Thymus (tissue), 11 donors: ENCODE data around the gene ZNF577. TPM values are rescaled to one million over a fixed set of nuclear protein-coding genes. Genes with fewer than 3 reads are reported as not detected.
"Not testable (repeated sequence)": the region's sequence is repeated elsewhere in the genome, so short reads cannot be mapped to it uniquely, and the experiment has no call there.

Source experiments
- DNase-seq, 9 donors: peaks; one replicate each; pipeline ENCODE4 v3.0.0-alpha.2; 2013; ENCODE audit warnings: low spot score in 9 of 9, low read depth in 6 of 9, missing footprints in 1 of 9
- H3K27ac ChIP-seq, 2 donors: one replicate each; pipeline ENCODE4 v1.5.1; 2013; ENCODE audit warnings: control low read depth in 1 of 2, low read depth in 1 of 2, low read length in 1 of 2, mild to moderate bottlenecking in 1 of 2, moderate library complexity in 1 of 2
- H3K27me3 ChIP-seq, 2 donors: one replicate each; pipeline ENCODE4 v1.5.1; 2013; ENCODE audit warnings: low read length in 1 of 2; ENCODE audit not compliant: control insufficient read depth in 2 of 2, insufficient read depth in 1 of 2
- H3K36me3 ChIP-seq, 2 donors: one replicate each; pipeline ENCODE4 v1.5.1; 2013; ENCODE audit warnings: low read length in 1 of 2, mild to moderate bottlenecking in 1 of 2, moderate library complexity in 1 of 2; ENCODE audit not compliant: control insufficient read depth in 2 of 2, insufficient read depth in 2 of 2
- H3K4me1 ChIP-seq, 2 donors: one replicate each; pipeline ENCODE4 v1.5.1; 2013; ENCODE audit warnings: low read length in 2 of 2; ENCODE audit not compliant: control insufficient read depth in 2 of 2, insufficient read depth in 2 of 2
- H3K4me3 ChIP-seq, 2 donors: one replicate each; pipeline ENCODE4 v1.5.1; 2013; ENCODE audit warnings: low read length in 2 of 2, control low read depth in 1 of 2, mild to moderate bottlenecking in 1 of 2
- H3K9me3 ChIP-seq, 2 donors: one replicate each; pipeline ENCODE4 v1.5.1; 2013; ENCODE audit warnings: low read length in 1 of 2, mild to moderate bottlenecking in 1 of 2; ENCODE audit not compliant: control insufficient read depth in 2 of 2, insufficient read depth in 1 of 2
- WGBS: extraction: QIAGEN DNeasy Blood & Tissue Kit; methylation state at CpG from one replicate; pipeline ENCODE4 v1.1.7; 2013; 5-methylcytosine and 5-hydroxymethylcytosine counted together
- polyA plus RNA-seq: library from polyadenylated mRNA; stranded (reverse); fragments of 200-250 nt; gene quantifications from one replicate; pipeline ENCODE4 v1.2.3, GENCODE V29; 2013
- total RNA-seq: library from RNA; stranded (reverse); fragments of 120-200 nt; gene quantifications from one replicate; pipeline ENCODE4 v1.2.4, GENCODE V29; 2013
- donor health status: healthy.

ZNF577 gene
- total and polyA plus RNA-seq, 2 donors: 11.4 to 30.2 TPM

DNA sequence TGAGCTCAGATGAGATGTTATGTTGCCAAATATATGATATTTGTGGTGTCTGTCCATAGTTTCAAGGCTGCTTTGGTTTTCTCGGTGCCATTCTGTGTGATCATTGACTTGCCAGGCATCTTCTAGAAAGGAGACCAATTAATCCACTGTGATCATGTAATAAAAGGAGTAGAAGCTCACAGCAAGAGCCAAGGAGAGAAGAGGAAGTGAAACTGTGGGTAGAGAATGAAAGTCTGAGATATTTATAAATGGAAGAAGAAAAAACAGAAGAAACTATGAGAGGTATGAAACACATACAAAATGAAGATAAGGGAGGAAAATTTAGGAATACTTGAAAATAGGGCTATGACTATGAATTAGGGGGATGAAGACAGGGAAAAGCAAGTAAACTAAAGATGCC is 28.4 kb upstream of the ZNF577 start:
- no peaks in the 10 kb centered on the region for H3K36me3 ChIP-seq
- peaks cover 4 to 10% of the 10 kb centered on the region in 2 donors for H3K9me3 ChIP-seq
- WGBS: 97% methylated on average over 1 of the region's 1 CpG
- no peak overlapping the region for H3K27ac ChIP-seq
- H3K4me3 ChIP-seq: no peak overlapping the region
- no peaks in the 10 kb centered on the region for H3K4me1 ChIP-seq
- no peak for DNase-seq
- no peaks in the 10 kb centered on the region for H3K27me3 ChIP-seq

DNA sequence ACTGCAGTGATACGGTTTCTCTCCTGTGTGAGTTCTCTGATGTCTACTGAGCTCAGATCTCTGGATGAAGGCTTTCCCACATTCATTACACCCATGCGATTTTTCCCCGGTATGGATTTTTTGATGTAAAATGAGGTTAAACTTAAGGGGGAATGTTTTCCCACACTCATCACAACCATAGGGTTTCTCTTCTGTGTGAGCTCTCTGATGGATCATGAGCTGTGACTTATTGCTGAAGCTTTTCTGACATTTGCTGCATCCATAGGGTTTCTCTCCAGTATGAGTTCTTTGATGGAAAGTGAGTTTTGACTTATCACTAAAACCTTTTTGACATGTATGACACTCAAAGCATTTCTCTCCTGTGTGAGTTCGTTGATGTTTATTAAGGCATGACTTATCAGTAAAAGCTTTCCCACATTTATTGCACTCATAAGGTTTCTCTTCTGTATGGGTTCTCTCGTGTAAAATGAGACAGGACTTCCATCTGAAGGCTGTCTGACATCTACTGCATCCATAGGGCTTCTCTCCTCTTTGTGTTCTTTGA is 27.6 kb upstream of the ZNF577 start:
- Histone ChIP-seq H3K4me3 (no peak overlapping the region), H3K27ac (no peak overlapping the region), H3K4me1 (no peaks in the 10 kb centered on the region), H3K27me3 (no peaks in the 10 kb centered on the region), H3K9me3 (peaks cover 2 to 10% of the 10 kb centered on the region in 2 donors), H3K36me3 (no peaks in the 10 kb centered on the region)
- 82% methylated on average over 5 of the region's 5 CpGs for WGBS
- no peak for DNase-seq

DNA sequence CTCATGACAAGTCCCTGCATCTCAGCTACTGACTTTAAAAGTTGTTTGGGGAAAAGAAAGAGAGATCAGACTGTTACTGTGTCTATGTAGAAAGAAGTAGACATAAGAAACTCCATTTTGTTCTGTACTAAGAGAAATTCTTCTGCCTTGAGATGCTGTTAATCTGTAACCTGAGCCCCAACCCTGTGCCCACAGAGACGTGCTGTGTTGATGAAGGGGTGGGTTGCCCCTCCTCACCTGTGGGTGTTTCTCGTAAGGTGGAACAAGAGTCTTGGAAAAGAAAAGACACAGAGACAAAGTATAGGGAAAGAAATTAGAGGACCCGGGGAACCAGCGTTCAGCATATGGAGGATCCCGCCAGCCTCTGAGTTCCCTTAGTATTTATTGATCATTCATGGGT is 20.2 kb upstream of the ZNF577 start:
- H3K4me3 ChIP-seq, H3K27ac ChIP-seq, H3K27me3 ChIP-seq, H3K36me3 ChIP-seq, DNase-seq, H3K4me1 ChIP-seq: not testable (repeated sequence)
- peaks cover 11 to 18% of the 10 kb centered on the region in 2 donors for H3K9me3 ChIP-seq
- WGBS: 38% methylated on average over 5 of the region's 5 CpGs

DNA sequence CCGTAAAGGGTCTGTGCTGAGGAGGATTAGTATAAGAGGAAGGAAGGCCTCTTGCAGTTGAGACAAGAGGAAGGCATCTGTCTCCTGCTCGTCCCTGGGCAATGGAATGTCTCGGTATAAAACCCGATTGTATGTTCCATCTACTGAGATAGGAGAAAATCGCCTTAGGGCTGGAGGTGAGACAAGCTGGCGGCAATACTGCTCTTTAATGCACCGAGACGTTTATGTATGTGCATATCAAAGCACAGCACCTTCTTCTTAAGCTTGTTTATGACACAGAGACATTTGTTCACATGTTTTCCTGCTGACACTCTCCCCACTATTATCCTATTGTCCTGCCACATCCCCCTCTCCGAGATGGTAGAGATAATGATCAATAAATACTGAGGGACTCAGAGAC is 18.4 kb upstream of the ZNF577 start:
- 65% methylated on average over 9 of the region's 9 CpGs for WGBS
- H3K27ac ChIP-seq, H3K4me1 ChIP-seq, DNase-seq, H3K4me3 ChIP-seq, H3K27me3 ChIP-seq: not testable (repeated sequence)
- Histone ChIP-seq H3K9me3 (peaks cover 14 to 32% of the 10 kb centered on the region in 2 donors), H3K36me3 (peaks cover under 1 to 12% of the 10 kb centered on the region in 2 donors)

DNA sequence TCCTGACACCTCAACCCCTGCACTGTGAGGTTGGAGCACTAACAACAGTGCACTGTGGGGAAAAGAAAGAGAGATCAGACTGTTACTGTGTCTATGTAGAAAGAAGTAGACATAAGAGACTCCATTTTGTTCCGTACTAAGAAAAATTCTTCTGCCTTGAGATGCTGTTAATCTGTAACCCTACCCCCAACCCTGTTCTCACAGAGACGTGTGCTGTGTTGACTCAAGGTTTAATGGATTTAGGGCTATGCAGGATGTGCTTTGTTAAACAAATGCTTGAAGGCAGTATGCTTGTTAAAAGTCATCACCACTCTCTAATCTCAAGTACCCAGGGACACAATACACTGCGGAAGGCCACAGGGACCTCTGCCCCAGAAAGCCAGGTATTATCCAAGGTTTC is 17.9 kb upstream of the ZNF577 start:
- 95% methylated on average over 3 of the region's 3 CpGs for WGBS
- peaks cover 4 to 13% of the 10 kb centered on the region in 2 donors for H3K36me3 ChIP-seq
- H3K4me1 ChIP-seq, DNase-seq, H3K4me3 ChIP-seq, H3K27me3 ChIP-seq, H3K27ac ChIP-seq: not testable (repeated sequence)
- peaks cover 15 to 36% of the 10 kb centered on the region in 2 donors for H3K9me3 ChIP-seq

DNA sequence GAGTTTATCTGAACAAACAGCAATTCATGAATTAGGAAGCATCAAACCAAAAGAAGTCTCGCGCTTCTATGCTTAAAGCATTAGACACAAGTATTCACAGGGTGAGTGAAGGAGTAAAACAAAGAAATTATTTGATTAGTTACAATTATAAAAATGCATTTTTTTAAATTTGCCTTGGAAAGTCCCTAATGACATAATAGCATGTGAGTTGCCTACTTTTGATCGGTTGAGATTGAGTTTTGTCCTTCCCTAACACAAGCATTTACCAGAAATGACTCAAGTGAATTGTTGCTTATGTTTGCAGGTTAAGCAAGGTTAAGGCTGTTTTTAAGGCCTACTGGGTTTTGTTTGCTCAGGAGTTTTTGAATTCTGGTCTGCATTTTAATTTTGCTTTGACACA is 17.5 kb upstream of the ZNF577 start:
- peak overlapping the region; percentile 76 to 92 for H3K4me3 ChIP-seq
- DNase-seq: no peak
- H3K36me3 ChIP-seq: peaks cover 8 to 18% of the 10 kb centered on the region in 2 donors
- H3K27ac ChIP-seq: no peak overlapping the region
- 72% methylated on average over 3 of the region's 3 CpGs for WGBS
- H3K27me3 ChIP-seq: peaks cover 0 to 3% of the 10 kb centered on the region in 2 donors
- H3K4me1 ChIP-seq: peaks cover 0 to 6% of the 10 kb centered on the region in 2 donors
- H3K9me3 ChIP-seq: peaks cover 19 to 39% of the 10 kb centered on the region in 2 donors

DNA sequence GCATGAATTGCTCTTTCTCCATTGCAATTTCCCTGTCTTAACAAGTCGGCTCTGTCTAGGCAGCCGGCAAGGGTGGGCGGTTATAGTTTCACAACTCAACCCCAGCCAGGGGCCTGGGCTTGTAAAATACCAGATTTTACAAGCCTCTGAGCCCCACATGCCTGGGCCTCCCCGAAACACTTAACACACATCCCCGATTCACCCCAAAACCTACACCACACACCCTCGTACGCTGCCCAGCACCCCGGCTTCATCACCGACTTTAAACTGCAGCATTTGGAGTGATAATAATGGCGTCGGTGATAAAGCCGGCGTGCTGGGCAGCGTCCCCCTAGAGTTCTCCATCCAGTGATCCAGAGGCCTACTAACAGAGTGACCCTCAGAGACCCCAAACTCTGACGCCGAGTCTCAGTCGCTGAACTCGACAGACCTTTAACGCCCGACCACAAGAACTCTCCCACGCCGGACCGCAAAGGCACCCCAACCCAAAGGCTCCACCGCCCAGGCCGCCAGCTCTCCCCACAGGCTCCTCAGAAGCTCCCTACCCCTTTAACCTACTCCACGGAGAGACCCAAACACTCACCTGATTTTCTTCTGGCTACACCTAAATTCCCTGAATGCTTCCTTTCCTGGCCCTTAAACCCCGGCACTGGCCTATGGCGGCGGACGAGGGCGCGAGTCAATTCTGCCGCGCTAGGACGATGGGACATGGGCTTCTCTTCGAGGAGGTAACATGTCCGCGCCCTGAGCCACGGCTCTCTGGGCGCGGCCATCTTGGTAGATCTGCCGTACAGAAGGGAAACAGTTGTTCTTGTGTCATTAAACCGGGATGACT is 16.8 kb upstream of the ZNF577 start, which contains the start of gene ZNF649:
TSS of gene ZNF649 (minus strand) at position 687 of the 835 bp plus-strand sequence. CDS start 4,910 bp downstream, outside the sequence.
- peak; percentile 53 to 91 (median 61) for DNase-seq
- under 1% methylated on average over 43 of the region's 43 CpGs for WGBS
- peaks cover 0 to 3% of the 10 kb centered on the region in 2 donors for H3K27me3 ChIP-seq
- peak within 1 kb of the TSS; percentile 76 to 92 for H3K4me3 ChIP-seq
- H3K4me1 ChIP-seq: peaks cover 0 to 6% of the 10 kb centered on the region in 2 donors
- H3K36me3 ChIP-seq: peaks cover 14 to 22% of the 10 kb centered on the region in 2 donors
- H3K27ac ChIP-seq: peak within 1 kb of the TSS; percentile 61 to 87
- peaks cover 20 to 40% of the 10 kb centered on the region in 2 donors for H3K9me3 ChIP-seq

DNA sequence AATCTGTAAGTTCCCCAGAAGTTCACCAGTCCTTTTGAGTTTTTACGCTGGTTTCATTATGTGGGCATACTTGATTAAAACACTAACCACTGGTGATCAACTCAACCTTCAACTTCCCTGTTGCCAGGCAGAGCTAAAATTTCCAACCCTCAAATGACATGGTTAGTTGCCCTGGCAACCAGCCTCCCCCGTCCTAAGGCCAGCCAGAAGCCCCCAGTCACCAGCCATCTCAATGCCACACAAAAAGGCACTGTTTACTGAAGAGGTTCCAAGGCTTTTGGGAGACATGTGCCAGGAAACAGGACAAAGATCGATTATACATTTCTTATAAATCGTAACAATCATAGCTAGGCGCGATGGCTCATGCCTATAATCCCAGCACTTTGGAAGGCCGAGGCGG is 15.4 kb upstream of the ZNF577 start:
- no peak overlapping the region for H3K4me3 ChIP-seq
- no peak for DNase-seq
- H3K4me1 ChIP-seq: peaks cover 0 to 6% of the 10 kb centered on the region in 2 donors
- WGBS: 93% methylated on average over 8 of the region's 8 CpGs
- peaks cover 24 to 47% of the 10 kb centered on the region in 2 donors for H3K9me3 ChIP-seq
- H3K36me3 ChIP-seq: peaks cover 27 to 34% of the 10 kb centered on the region in 2 donors
- no peak overlapping the region for H3K27ac ChIP-seq
- peaks cover 0 to 3% of the 10 kb centered on the region in 2 donors for H3K27me3 ChIP-seq

DNA sequence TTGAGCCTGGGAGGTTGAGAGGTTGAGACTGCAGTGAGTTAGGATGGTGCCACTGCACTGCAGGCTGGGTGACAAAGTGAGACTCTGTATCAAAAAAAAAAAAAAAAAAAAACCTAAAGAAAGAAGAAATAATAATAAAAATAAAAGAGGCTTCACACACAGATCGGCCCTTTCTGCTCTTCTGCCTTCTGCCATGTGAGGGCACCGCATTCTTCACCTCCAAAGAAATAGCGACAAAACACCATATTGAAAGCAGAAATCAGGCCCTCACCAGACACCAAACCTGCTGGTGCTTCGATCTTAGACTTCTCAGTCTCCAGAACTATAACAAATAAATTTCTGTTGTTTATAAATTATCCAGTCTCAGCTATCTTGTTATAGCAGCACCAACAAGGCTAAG is 14.1 kb upstream of the ZNF577 start:
- H3K36me3 ChIP-seq: peaks cover 36 to 44% of the 10 kb centered on the region in 2 donors

More for the DNA sequence above, 14.1 kb upstream of the ZNF577 start:
- WGBS: 98% methylated on average over 4 of the region's 4 CpGs
- H3K27me3 ChIP-seq: peaks cover 0 to 3% of the 10 kb centered on the region in 2 donors
- H3K4me3 ChIP-seq: no peak overlapping the region
- peaks cover 26 to 53% of the 10 kb centered on the region in 2 donors for H3K9me3 ChIP-seq
- peaks cover 0 to 6% of the 10 kb centered on the region in 2 donors for H3K4me1 ChIP-seq
- DNase-seq: no peak
- no peak overlapping the region for H3K27ac ChIP-seq
